GM21447 (cell line): ENCODE measurements around the gene CA5A.

Experiments
- ATAC-seq: cut with Tn5 transposase; IDR thresholded peaks from one replicate; pipeline ENCODE4 v1.9.1; 2021; ENCODE audit not compliant: unreplicated experiment

CA5A gene

DNA sequence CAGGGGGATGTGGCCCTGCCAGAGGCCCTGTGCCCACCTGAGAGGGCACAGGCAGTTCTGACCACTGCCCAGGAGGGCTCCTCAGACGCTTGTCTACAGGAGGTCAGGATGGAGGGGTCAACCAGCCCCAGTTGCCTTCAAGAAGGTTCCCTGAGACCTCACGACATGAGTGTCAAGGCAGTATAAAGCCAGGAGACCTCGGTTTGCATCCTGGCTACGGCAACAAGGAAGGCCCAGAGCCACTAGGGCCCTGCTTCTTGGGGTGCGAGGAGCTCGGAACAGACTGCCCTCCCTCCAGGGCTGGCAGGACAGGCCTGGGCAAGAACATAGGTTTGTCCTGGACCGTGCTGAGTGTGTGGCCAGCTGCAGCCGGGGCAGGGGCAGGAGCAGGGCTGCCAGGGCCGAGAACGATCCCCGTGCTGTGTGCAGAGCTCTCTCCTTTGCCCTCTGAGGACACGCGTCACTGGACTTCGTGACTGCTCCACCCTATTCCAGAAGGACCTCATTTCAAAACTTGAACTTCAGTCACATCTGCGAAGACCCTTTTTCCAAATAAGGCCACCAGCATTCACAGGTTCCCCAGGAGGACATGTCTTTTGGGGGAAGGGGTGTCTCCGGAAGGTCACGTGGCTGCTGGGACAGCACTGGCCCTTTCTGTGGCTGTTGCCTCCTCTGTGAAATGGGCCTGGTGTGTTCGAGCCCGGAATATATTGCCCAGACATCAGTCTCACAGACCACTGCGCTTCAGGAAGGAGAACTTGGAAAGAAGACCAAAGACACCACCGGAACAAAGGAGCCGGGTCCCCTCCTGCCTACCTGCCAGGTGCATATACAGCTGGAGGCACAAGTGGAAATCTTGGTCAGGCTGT, 94.8 kb downstream of the CA5A start:
- ATAC-seq: no peak

DNA sequence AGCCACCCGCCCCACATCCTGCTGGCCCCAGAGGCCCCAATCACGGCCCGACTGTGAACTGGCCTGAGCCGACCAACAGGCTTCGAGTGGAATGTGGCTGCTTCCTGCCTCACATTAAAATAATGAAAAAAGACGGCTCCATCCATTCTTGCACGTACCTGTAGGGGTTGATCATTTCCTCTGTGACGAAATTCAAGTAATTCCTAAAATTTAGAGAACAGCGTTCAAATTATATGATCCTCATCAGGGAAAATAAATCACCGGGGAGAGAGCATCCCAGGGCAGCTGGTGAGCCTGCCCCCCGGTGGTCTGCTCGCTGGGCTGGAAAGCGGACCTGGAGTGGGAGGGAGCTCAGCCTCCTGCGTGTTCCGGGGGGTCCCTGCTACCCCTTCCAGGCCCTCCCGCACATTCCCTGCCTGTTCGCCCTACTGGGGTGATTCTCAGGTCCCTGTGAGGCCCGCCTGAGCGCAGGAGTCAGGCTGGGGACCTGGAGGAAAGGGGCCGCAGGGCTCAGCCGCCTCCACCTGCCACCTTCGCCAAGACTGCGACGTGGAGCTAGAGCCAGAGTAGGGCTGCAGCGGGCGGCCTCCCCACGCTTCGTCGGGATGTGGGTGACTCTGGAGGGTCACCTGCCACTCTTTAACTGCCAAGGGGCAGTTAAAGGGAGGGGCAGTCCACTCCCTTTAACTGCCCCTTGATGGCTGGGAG, 95.9 kb downstream of the CA5A start:
- ATAC-seq: no peak

DNA sequence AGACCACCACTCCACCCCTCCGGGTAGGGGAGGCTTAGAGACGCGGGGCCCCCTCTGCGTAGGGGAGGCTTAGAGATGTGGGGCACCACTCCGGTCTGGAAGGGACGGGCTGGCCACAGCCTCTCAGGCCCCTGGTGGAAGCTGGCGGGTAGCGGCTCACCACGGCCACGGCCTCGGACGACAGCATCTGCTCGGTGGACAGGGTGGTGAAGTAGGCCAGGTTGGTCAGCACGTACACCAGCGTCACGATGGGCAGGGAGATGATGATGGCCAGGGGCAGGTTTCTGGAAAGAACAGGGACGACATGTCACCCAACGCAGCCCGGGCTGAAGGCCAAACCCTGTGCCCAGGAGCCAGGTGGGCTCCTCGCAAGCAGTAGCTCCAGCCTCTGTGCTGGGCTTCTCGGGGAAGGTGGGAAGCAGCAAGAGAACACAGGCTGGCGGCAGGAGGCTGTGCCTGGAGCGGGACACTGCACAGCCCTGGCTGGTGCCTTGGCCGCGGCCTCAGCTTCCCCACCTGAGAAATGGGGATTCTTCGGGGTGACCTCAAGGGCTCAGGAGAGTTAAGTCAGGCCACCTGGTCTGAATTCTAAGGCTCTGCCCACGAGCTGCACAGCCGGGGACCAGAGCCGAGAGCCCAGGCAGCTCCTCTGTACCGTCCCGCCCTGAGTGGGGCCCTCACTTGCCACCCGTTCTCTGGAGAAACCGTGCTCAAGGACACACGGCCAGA, 96.6 kb downstream of the CA5A start:
- ATAC-seq: no peak

DNA sequence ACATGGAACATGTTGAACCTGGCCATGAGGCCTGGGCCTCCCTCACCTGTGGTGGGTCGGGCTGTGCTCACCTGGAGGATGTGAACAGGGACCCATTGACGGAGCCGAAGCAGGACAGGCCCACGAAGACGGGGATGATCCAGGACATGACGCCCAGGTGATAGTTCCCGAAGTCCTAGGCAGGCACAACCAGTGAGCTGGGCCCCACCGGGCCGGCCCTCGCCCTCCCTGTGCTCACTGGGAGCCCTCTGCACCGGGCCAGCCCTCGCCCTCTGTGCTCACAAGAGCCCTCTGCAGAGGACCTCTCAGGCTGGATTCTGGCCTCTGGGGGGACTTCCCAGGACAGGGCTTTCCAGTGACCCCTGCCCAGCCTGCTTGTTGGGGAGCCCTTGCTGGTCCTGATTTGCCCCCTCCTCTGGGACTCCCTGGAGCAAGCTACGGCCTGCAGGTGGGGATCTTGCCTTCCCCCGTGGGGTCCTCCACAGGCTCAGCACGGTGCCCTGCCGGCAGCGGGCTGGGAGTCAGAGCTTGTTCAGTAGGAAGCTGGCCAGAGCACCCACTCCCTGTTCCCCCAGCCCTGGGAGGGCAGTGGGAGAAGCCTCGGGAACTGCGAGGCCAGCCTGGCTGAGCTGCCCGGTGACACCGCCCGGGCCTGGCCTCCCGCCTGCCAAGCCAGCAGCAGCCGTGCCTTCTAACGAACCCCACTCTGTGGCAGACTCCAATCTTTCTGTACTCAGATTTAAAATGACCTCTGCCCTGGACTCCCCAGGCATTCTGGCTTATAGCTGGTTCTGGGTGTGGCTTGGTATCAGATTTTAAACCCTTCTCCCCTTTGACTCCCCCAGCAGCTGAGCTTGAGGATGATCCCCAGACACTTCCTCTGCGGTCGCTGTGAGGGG, 97.4 kb downstream of the CA5A start:
- ATAC-seq: no peak
